HUES64 (cell line): ENCODE measurements around the gene SPAG4. TPM values are rescaled to one million over a fixed set of nuclear protein-coding genes. Genes with fewer than 3 reads are reported as not detected.

Source experiments
- H3K27ac ChIP-seq: 2 replicates; pipeline ENCODE4 v1.7.0; 2013; ENCODE audit warnings: low read depth, low read length, inconsistent platforms
- H3K27me3 ChIP-seq: 2 replicates; pipeline ENCODE4 v1.6.1; 2013; ENCODE audit warnings: mild to moderate bottlenecking, low read length; ENCODE audit not compliant: insufficient read depth
- H3K36me3 ChIP-seq: 2 replicates; pipeline ENCODE4 v1.6.1; 2013; ENCODE audit warnings: mild to moderate bottlenecking, low read length; ENCODE audit not compliant: insufficient read depth
- H3K4me1 ChIP-seq: 2 replicates; pipeline ENCODE4 v1.6.1; 2013; ENCODE audit warnings: mild to moderate bottlenecking, low read length, moderate library complexity; ENCODE audit not compliant: insufficient read depth
- H3K4me3 ChIP-seq: 2 replicates; pipeline ENCODE4 v1.5.1; 2013; ENCODE audit warnings: mild to moderate bottlenecking, low read length, moderate library complexity
- H3K9ac ChIP-seq: 2 replicates; pipeline ENCODE4 v1.6.1; 2013; ENCODE audit warnings: mild to moderate bottlenecking, low read depth, low read length
- H3K9me3 ChIP-seq: 2 replicates; pipeline ENCODE4 v1.6.1; 2013; ENCODE audit warnings: low read depth, low read length; ENCODE audit not compliant: insufficient read depth
- WGBS: fragments of 150-250, 120-280 bp; methylation state at CpG from one replicate; pipeline ENCODE4 v1.1.7; 2013; ENCODE audit warnings: missing lambda C conversion rate; 5-methylcytosine and 5-hydroxymethylcytosine counted together
- polyA plus RNA-seq, 2 experiments: library from polyadenylated mRNA; stranded (reverse); fragments of 50-300 nt; gene quantifications; one replicate each; pipeline ENCODE4 v1.2.3, GENCODE V29; 2013

SPAG4 gene
- polyA plus RNA-seq (2013, experiment 1 of 2): 2.0 TPM
- polyA plus RNA-seq (2013, experiment 2 of 2): 4.2 TPM

GRCh38 chr20:35615667-35616464, at the start of gene SPAG4:
Gene SPAG4 (plus strand): TSS chr20:35615829. CDS start chr20:35616004, 175 bp downstream.
- Histone ChIP-seq H3K9me3 (no peaks in the 10 kb centered on the region), H3K4me1 (peaks cover 7% of the 10 kb centered on the region; the same call in 1 of the 2 replicates), H3K27ac (peak within 1 kb of the TSS; percentile 94; the same call in 1 of the 2 replicates), H3K4me3 (peak within 1 kb of the TSS; percentile 66), H3K9ac (peak within 1 kb of the TSS; percentile 67), H3K27me3 (peaks cover 11% of the 10 kb centered on the region), H3K36me3 (no peaks in the 10 kb centered on the region)
- 1% methylated on average over 68 of the region's 68 CpGs for WGBS

DNA sequence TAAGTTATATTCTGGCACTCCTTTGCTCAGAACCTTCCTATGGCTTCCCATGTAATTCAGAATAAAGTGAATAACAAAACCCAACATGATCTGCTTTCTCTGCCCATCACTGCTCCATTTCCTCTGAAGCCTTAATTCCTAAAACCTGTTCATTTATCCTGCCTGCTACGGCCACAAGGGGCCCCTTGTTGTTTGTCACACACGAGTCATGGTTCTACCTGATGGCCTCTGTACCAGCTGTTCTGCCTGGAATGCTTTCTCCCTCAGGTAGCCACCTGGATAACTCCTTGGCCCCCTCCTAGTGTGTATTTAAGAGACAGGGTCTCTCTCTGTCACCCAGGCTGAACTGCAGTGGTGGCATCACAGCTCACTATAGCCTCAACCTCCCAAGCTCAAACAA, 47.0 kb upstream of the SPAG4 start:
- no peak overlapping the region for H3K9ac ChIP-seq
- no peak overlapping the region for H3K27ac ChIP-seq
- 32% methylated on average over 2 of the region's 2 CpGs for WGBS
- no peaks in the 10 kb centered on the region for H3K27me3 ChIP-seq
- no peaks in the 10 kb centered on the region for H3K36me3 ChIP-seq
- H3K4me1 ChIP-seq: no peaks in the 10 kb centered on the region
- peaks cover 3% of the 10 kb centered on the region; the same call in 1 of the 2 replicates for H3K9me3 ChIP-seq
- H3K4me3 ChIP-seq: no peak overlapping the region

- Histone ChIP-seq H3K4me3 (no peak overlapping the region), H3K27me3 (no peaks in the 10 kb centered on the region), H3K36me3 (no peaks in the 10 kb centered on the region), H3K9ac (no peak overlapping the region), H3K9me3 (peaks cover 3% of the 10 kb centered on the region; the same call in 1 of the 2 replicates), H3K27ac (no peak overlapping the region), H3K4me1 (no peaks in the 10 kb centered on the region)
Measured at GRCh38 chr20:35571555-35571954, 44.1 kb upstream of the SPAG4 start.

DNA sequence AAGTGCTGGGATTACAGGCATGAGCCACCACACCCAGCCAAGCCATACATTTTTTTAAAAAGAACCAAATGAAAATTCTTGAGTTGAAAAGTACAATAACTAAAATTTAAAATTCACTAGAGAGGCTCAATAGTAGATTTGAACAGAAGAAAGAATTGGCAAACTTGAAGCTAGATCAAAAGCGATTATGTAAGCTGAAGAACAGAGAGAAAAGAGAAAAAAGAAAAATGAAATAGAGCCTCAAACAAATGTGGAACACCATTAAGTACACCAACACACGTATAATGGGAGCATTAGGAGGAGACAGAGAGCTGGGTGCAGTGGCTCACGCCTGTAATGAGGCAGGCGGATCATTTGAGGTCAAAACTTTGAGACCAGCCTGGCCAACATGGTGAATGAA, 42.8 kb upstream of the SPAG4 start:
- H3K9me3 ChIP-seq: peaks cover 3% of the 10 kb centered on the region; the same call in 1 of the 2 replicates
- H3K27ac ChIP-seq: no peak overlapping the region
- no peak overlapping the region for H3K9ac ChIP-seq
- no peak overlapping the region for H3K4me3 ChIP-seq
- H3K4me1 ChIP-seq: no peaks in the 10 kb centered on the region
- no peaks in the 10 kb centered on the region for H3K36me3 ChIP-seq
- WGBS: 94% methylated on average over 4 of the region's 4 CpGs
- H3K27me3 ChIP-seq: no peaks in the 10 kb centered on the region

GRCh38 chr20:35575958-35576357, 39.7 kb upstream of the SPAG4 start:
- 95% methylated on average over 4 of the region's 4 CpGs for WGBS
- peaks cover 3% of the 10 kb centered on the region; the same call in 1 of the 2 replicates for H3K9me3 ChIP-seq
- H3K27me3 ChIP-seq: no peaks in the 10 kb centered on the region
- no peak overlapping the region for H3K4me3 ChIP-seq
- no peak overlapping the region for H3K27ac ChIP-seq
- no peak overlapping the region for H3K9ac ChIP-seq
- H3K4me1 ChIP-seq: no peaks in the 10 kb centered on the region
- no peaks in the 10 kb centered on the region for H3K36me3 ChIP-seq

GRCh38 chr20:35576816-35577215, 38.8 kb upstream of the SPAG4 start:
- Histone ChIP-seq H3K27ac (no peak overlapping the region), H3K9me3 (peaks cover 3% of the 10 kb centered on the region; the same call in 1 of the 2 replicates), H3K4me1 (no peaks in the 10 kb centered on the region), H3K36me3 (no peaks in the 10 kb centered on the region), H3K9ac (no peak overlapping the region), H3K27me3 (no peaks in the 10 kb centered on the region), H3K4me3 (no peak overlapping the region)
- whole genome bisulfite sequencing: 74% methylated on average over 3 of the region's 3 CpGs

GRCh38 chr20:35578469-35578868, 37.2 kb upstream of the SPAG4 start:
- no peaks in the 10 kb centered on the region for H3K36me3 ChIP-seq

DNA sequence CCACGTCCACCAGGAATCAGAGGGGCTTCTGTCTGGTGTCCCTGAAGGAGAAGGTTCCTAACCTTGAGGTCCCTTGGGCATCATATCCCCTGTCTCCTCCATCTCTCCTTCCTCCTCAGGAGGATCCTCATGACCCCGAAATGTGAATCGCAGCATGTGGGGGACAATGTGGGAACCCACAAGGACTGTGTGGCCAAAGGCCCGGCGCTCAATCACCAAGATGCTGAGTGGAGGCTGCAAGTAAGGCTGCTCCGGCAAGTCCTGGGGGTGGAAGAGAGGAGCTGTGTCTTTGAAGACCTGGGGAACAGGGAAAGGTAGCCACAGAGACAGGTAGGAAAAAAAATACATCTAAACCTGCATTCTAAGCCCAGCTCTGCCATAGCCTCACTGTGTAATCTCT, 36.4 kb upstream of the SPAG4 start:
- Histone ChIP-seq H3K9ac (no peak overlapping the region), H3K4me3 (no peak overlapping the region), H3K27me3 (no peaks in the 10 kb centered on the region), H3K9me3 (no peaks in the 10 kb centered on the region), H3K4me1 (no peaks in the 10 kb centered on the region), H3K36me3 (no peaks in the 10 kb centered on the region), H3K27ac (no peak overlapping the region)
- 95% methylated on average over 6 of the region's 6 CpGs for WGBS

More at GRCh38 chr20:35578469-35578868, 37.2 kb upstream of the SPAG4 start:
- H3K27ac ChIP-seq: no peak overlapping the region
- H3K4me3 ChIP-seq: no peak overlapping the region
- H3K9ac ChIP-seq: no peak overlapping the region
- no peaks in the 10 kb centered on the region for H3K4me1 ChIP-seq
- no peaks in the 10 kb centered on the region for H3K27me3 ChIP-seq
- no peaks in the 10 kb centered on the region for H3K9me3 ChIP-seq
- WGBS: 92% methylated on average over 8 of the region's 8 CpGs

GRCh38 chr20:35582131-35582530, 33.5 kb upstream of the SPAG4 start:
- Histone ChIP-seq H3K4me3 (no peak overlapping the region), H3K9ac (no peak overlapping the region), H3K9me3 (no peaks in the 10 kb centered on the region), H3K4me1 (no peaks in the 10 kb centered on the region), H3K27ac (no peak overlapping the region), H3K36me3 (no peaks in the 10 kb centered on the region), H3K27me3 (no peaks in the 10 kb centered on the region)
- 88% methylated on average over 7 of the region's 7 CpGs for WGBS

DNA sequence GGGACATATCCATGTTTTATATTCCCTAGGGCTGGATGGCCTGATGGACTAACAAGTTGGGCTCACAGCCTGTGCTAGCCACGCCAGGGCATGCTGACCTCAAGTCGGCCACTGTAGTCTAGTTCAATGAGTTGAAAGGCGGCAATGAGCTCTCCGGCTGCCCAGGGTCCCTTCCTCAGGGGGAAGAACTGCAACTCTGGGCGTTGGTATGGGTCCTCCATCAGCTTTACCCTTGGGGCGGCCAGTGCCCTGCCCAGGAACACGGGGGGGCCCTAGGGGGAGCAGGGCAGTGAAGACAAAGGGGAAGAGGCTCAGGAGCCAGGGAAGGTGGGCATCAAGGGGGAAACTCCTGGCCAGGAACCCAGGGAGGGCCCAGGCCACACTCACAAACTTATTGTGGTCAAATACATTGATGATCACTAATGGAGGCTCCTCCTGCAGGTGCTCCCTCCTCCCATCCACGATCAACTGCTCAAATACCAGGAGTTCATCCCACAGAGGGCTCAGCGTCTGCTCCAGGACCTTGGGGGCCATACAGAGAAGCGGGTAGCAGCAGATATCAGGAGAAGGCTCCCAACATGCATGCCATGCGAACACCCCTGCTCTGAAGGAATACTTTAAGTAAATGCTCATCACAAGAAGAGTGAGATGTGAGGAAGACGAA, 32.8 kb upstream of the SPAG4 start:
- no peaks in the 10 kb centered on the region for H3K36me3 ChIP-seq
- no peak overlapping the region for H3K4me3 ChIP-seq
- WGBS: 88% methylated on average over 12 of the region's 12 CpGs
- no peak overlapping the region for H3K27ac ChIP-seq
- H3K4me1 ChIP-seq: no peaks in the 10 kb centered on the region
- no peaks in the 10 kb centered on the region for H3K9me3 ChIP-seq
- H3K9ac ChIP-seq: no peak overlapping the region
- no peaks in the 10 kb centered on the region for H3K27me3 ChIP-seq
